ENCODE measurements around the gene SIM1.

SIM1 gene

DNA sequence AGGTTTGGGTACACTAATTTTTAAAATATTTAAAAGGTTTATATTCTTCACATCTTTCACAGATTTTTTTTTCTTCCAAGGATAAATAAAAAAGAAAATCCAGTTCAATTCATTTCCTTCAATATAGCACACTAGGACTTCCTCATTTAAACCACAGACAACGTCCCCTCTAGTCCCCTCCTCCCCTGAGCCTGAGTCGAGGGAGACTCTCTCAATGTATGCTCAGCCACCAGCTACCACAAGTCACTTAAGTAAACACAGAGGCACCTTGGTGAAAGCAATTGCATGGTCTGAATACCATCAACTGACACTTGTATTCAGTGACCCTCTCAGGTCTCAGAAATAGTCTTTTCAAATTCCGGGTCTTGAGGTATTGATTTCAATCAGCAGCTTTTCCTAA lies 88.6 kb downstream of the SIM1 start:
- H3K27me3 ChIP-seq (ENCODE audit: insufficient read depth, low read length) = no peaks in the 10 kb centered on the region
- no peaks in the 10 kb centered on the region for H3K36me3 ChIP-seq (ENCODE audit: insufficient read depth, low read length)
- no peak overlapping the region for H3K4me3 ChIP-seq (ENCODE audit: low read depth, low read length, poor library complexity, severe bottlenecking)
- TF ChIP-seq EZH2 (IDR thresholded peaks at IDR 0.05; ENCODE audit: borderline replicate concordance, low read length) = no peak
- TF ChIP-seq CTCF (IDR thresholded peaks at IDR 0.05; ENCODE audit: low read length) = no peak
- no peak overlapping the region for H3K9ac ChIP-seq (ENCODE audit: low read length)
- no peaks in the 10 kb centered on the region for H3K9me3 ChIP-seq (ENCODE audit: low read length)
- no peaks in the 10 kb centered on the region for H3K79me2 ChIP-seq (ENCODE audit: insufficient read depth, low read length)
- H4K20me1 ChIP-seq (ENCODE audit: insufficient read depth, low read length) = no peaks in the 10 kb centered on the region
- H3K27ac ChIP-seq (ENCODE audit: low read depth, low read length, poor library complexity, severe bottlenecking) = peak overlapping the region; percentile 34
- no peaks in the 10 kb centered on the region for H3F3A ChIP-seq (ENCODE audit: insufficient read depth, low read length)
- peak overlapping the region; percentile 30; the same call in 1 of the 2 replicates for H3K4me2 ChIP-seq (ENCODE audit: low read length)
- H3K9me2 ChIP-seq (ENCODE audit: low read depth, low read length) = no peaks in the 10 kb centered on the region
- H2AFZ ChIP-seq (ENCODE audit: low read length) = peak overlapping the region; percentile 60; the same call in 1 of the 2 replicates
- peaks cover 33% of the 10 kb centered on the region for H3K4me1 ChIP-seq (ENCODE audit: insufficient read depth, low read length, severe bottlenecking)

GRCh38 chr6:100372326-100373091 lies 92.2 kb downstream of the SIM1 start:
- TF ChIP-seq CTCF (IDR thresholded peaks at IDR 0.05; ENCODE audit: low read length) (no peak), EZH2 (IDR thresholded peaks at IDR 0.05; ENCODE audit: borderline replicate concordance, low read length) (no peak)
- no peak overlapping the region for H3K9ac ChIP-seq (ENCODE audit: low read length)
- peaks cover 37% of the 10 kb centered on the region for H3K4me1 ChIP-seq (ENCODE audit: insufficient read depth, low read length, severe bottlenecking)
- no peak overlapping the region for H2AFZ ChIP-seq (ENCODE audit: low read length)
- no peaks in the 10 kb centered on the region for H3K36me3 ChIP-seq (ENCODE audit: insufficient read depth, low read length)
- H3F3A ChIP-seq (ENCODE audit: insufficient read depth, low read length) = no peaks in the 10 kb centered on the region
- H4K20me1 ChIP-seq (ENCODE audit: insufficient read depth, low read length) = no peaks in the 10 kb centered on the region
- no peaks in the 10 kb centered on the region for H3K27me3 ChIP-seq (ENCODE audit: insufficient read depth, low read length)
- no peak overlapping the region for H3K4me3 ChIP-seq (ENCODE audit: low read depth, low read length, poor library complexity, severe bottlenecking)
- no peak overlapping the region for H3K27ac ChIP-seq (ENCODE audit: low read depth, low read length, poor library complexity, severe bottlenecking)
- H3K9me2 ChIP-seq (ENCODE audit: low read depth, low read length) = no peaks in the 10 kb centered on the region
- H3K4me2 ChIP-seq (ENCODE audit: low read length) = no peak overlapping the region
- no peaks in the 10 kb centered on the region for H3K9me3 ChIP-seq (ENCODE audit: low read length)
- no peaks in the 10 kb centered on the region for H3K79me2 ChIP-seq (ENCODE audit: insufficient read depth, low read length)

- Histone ChIP-seq H3K4me3 (ENCODE audit: low read depth, low read length, poor library complexity, severe bottlenecking) (no peak overlapping the region), H3K27ac (ENCODE audit: low read depth, low read length, poor library complexity, severe bottlenecking) (no peak overlapping the region), H3F3A (ENCODE audit: insufficient read depth, low read length) (no peaks in the 10 kb centered on the region), H4K20me1 (ENCODE audit: insufficient read depth, low read length) (no peaks in the 10 kb centered on the region), H3K27me3 (ENCODE audit: insufficient read depth, low read length) (no peaks in the 10 kb centered on the region), H3K9me2 (ENCODE audit: low read depth, low read length) (no peaks in the 10 kb centered on the region), H3K79me2 (ENCODE audit: insufficient read depth, low read length) (no peaks in the 10 kb centered on the region), H3K9ac (ENCODE audit: low read length) (no peak overlapping the region), H2AFZ (ENCODE audit: low read length) (no peak overlapping the region), H3K36me3 (ENCODE audit: insufficient read depth, low read length) (no peaks in the 10 kb centered on the region), H3K4me2 (ENCODE audit: low read length) (no peak overlapping the region), H3K4me1 (ENCODE audit: insufficient read depth, low read length, severe bottlenecking) (peaks cover 35% of the 10 kb centered on the region), H3K9me3 (ENCODE audit: low read length) (no peaks in the 10 kb centered on the region)
- no peak for TF ChIP-seq EZH2 (IDR thresholded peaks at IDR 0.05; ENCODE audit: borderline replicate concordance, low read length)
Observed at GRCh38 chr6:100371591-100371990, 93.1 kb downstream of the SIM1 start.

DNA sequence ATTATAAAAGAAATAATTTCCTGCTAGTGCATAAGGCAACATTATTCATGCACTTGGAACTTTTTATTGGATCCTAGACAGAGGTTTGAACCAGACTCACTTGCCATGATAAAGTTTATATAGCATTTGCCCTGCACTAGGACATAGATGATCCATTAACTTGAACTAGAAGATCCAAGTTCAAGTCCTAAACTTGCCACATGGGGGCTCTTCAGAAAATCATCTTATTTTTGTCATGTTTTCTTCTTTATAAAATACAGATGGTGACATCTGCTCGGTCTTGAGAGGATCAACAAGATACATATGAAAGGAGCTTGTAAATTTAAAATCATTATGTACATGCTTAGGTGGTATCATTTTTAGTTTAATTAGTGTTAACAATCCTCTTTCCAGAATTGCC lies 94.5 kb downstream of the SIM1 start:
- no peak overlapping the region for H3K4me3 ChIP-seq (ENCODE audit: low read depth, low read length, poor library complexity, severe bottlenecking)
- no peak overlapping the region for H3K27ac ChIP-seq (ENCODE audit: low read depth, low read length, poor library complexity, severe bottlenecking)
- H3K79me2 ChIP-seq (ENCODE audit: insufficient read depth, low read length) = no peaks in the 10 kb centered on the region

More for the DNA sequence above, 94.5 kb downstream of the SIM1 start:
- Histone ChIP-seq H3K9me3 (ENCODE audit: low read length) (no peaks in the 10 kb centered on the region), H3K9ac (ENCODE audit: low read length) (no peak overlapping the region), H3K9me2 (ENCODE audit: low read depth, low read length) (no peaks in the 10 kb centered on the region), H4K20me1 (ENCODE audit: insufficient read depth, low read length) (no peaks in the 10 kb centered on the region), H3K36me3 (ENCODE audit: insufficient read depth, low read length) (no peaks in the 10 kb centered on the region), H2AFZ (ENCODE audit: low read length) (no peak overlapping the region), H3K4me2 (ENCODE audit: low read length) (no peak overlapping the region), H3F3A (ENCODE audit: insufficient read depth, low read length) (no peaks in the 10 kb centered on the region), H3K4me1 (ENCODE audit: insufficient read depth, low read length, severe bottlenecking) (peaks cover 25% of the 10 kb centered on the region), H3K27me3 (ENCODE audit: insufficient read depth, low read length) (no peaks in the 10 kb centered on the region)
- TF ChIP-seq EZH2 (IDR thresholded peaks at IDR 0.05; ENCODE audit: borderline replicate concordance, low read length) (no peak), CTCF (IDR thresholded peaks at IDR 0.05; ENCODE audit: low read length) (peak; percentile 41; the same call in 1 of the 2 replicates)

Measured in OCI-LY1 (cell line).